Measurements from ENCODE around the gene SNRPD3.
"Not testable (repeated sequence)": the region's sequence is repeated elsewhere in the genome, so short reads cannot be mapped to it uniquely, and the experiment has no call there.

SNRPD3 gene

DNA sequence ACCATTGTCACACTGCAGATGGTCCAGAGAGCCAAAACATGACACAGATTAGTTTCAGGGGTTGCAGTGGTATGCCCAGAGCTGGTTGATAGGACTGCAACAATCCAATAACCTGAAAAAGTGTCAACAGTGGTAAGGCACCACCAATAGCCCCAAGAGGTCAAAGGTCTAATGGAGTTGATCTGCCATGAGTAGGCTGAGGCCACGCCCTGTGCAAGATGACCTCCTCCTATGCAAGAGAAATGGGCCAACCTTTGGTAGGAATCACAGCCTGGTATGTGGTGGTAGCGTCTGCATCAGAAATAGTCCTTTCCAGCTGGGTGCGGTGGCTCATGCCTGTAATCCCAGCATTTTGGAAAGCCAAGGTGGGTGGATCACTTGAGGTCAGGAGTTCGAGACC is 20.5 kb upstream of the SNRPD3 start:
- DNase-seq = no peak

DNA sequence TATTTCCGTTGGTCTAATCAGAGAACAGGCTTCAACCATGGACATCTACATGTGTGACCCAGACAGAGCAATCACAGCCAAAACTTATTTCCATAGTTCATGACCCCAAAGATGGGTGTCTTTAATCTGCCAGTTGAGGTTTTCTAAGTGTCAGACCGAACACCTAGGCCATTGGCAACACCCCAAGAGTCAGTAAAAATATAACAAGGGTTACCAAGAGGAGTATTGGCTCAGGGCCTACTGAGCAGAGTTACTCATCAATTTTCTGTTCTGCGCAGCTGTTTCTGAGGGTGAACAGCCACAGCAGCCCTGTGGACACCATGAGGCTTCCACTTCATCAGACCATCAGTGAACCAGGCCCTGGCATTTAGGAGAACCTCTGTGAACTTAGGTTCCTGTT is 19.7 kb upstream of the SNRPD3 start:
- DNase-seq = no peak

DNA sequence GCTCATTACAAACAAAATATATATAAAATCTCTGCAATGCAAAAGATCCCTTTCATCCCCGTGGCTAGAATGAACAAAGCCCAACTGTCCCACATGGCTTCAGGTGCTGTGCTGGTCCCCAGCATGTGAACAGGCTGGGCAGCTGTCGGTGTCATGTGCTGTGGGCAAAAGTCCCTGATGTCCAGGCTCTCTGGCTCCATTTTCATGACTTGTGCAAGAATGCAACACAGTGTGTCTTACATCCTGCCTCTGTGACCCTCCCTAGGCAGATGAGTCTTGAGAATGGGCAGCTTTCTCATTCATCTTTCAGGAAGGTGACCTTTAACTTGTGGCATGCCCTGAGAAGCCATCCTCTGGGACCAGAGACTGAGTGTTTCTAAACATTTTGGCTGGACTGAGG is 15.3 kb upstream of the SNRPD3 start:
- DNase-seq = no peak

DNA sequence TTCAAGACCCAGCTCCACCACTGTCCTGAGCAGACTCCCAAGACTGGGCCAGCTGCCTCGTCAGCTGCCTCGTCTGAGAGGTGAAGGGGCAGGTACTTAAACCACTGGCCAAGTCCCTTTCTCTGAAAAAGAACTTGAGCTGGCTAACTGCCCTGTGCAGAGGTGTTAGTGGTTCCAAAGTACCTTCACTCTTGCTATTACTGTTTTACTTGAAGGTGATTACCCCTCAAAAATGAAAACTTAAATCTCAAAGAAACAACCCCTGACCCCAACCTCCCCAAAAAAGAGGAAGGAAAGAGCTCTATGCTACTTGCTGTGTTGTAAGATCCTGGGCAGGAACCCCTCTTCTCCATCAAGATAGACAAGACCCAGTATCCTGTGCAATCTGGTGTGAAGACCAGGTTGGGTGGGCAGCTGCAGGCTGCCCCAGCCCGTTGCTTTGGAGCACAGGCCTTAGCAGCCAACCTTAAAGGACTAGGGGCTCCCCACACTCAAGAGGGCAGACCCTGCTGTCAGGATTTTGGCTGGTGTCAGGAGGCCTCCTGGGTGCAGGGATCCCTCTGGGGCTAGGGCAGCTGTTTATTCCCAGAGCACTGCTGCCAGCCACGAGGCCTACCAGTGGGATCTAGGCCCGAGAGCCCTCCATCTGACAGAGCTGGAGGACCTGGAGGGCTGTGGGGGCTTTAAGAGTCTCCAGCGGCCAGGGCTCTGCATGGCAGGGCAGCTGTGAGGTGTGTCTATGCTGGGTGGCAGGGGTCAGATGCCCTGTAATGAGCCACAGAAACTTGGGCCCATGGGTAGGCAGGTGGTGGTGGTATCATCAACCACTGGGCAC is 13.9 kb upstream of the SNRPD3 start:
- no peak for DNase-seq

DNA sequence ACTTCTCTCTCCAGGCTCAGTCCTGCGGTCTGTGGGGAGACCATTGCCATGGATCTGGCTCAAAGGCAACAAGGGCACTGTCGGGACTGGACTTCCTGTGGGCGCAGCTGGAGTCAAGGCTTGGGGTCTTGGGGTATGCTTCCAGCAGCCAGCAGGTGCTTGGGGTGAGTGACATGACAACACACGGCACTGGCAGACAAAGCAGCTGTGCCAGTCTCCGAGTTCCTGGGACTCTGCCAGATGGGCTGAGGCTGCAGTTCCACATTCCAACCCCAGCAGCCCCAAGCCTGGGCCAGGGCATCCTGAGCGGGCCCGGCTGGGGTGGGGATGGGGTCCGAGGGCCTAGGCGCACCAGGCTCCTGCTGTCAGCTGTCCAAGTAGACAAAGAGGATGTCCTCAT is 13.2 kb upstream of the SNRPD3 start:
- no peak for DNase-seq

DNA sequence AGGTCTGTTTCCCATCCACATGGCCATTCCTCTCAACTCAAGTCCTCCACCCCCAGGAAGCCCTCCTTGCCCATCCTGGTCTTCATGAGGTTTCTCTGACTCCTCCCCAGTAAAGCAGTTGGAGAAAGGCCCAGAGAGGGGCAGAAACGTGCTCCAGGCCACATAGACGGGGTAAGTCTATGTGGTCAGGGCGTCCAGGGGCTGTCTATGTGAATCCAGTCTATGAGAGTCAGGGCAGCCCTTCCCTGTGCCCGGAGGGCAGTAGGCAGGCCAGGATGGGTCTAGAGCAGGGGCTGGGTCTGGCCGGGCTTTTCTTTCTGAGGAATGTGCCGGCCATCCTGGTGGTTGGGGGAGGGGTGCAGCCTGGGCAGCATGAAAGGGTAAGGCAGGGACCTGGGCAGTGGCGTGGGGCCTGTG is 12.6 kb upstream of the SNRPD3 start:
- no peak for DNase-seq

DNA sequence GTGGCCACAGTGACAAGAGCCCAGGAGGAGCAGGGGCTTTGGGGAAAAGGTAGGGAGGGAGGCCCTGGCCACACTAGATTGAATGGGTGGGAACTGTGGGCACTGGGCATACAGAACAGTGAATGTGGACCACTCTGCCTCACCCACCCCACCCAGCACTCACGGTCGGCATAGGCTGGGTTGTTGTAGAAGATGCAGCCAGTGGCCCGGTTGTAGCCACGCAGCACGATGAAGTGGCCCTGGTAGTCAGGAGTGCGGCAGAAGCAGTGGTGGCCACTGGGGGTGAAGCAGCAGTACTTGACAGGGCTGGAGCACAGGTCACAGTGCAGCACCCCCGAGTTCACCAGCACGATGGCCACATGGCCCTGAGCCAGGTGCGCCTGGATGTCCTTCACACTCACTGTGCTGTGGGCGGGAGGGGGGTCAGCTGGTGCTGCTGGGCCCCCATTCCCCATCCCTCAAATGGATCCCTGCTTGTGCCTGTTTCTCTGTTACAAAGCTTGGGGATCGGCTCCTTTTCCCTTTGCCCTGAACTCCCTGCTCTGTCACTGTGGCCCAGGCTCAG is 12.0 kb upstream of the SNRPD3 start:
- DNase-seq = no peak

DNA sequence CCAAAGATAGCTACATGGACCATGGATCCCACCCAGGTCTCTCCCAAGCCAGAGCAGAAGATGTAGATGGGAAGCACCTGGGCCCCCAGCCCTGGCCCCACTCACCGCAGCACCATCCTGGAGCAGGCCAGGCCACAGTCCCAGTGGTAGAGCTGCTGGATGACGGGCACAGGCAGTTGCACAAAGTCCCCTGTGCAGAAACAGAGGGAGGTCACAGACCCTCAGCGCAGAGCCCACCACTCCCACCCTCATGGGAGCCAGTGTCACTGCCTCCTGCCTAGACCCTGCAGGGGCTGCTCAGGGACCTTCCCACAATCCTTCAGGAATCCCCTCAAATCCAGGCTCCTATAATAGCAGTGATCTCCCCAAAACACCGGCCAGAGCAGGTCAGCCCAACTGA is 7.0 kb upstream of the SNRPD3 start:
- DNase-seq = no peak

DNA sequence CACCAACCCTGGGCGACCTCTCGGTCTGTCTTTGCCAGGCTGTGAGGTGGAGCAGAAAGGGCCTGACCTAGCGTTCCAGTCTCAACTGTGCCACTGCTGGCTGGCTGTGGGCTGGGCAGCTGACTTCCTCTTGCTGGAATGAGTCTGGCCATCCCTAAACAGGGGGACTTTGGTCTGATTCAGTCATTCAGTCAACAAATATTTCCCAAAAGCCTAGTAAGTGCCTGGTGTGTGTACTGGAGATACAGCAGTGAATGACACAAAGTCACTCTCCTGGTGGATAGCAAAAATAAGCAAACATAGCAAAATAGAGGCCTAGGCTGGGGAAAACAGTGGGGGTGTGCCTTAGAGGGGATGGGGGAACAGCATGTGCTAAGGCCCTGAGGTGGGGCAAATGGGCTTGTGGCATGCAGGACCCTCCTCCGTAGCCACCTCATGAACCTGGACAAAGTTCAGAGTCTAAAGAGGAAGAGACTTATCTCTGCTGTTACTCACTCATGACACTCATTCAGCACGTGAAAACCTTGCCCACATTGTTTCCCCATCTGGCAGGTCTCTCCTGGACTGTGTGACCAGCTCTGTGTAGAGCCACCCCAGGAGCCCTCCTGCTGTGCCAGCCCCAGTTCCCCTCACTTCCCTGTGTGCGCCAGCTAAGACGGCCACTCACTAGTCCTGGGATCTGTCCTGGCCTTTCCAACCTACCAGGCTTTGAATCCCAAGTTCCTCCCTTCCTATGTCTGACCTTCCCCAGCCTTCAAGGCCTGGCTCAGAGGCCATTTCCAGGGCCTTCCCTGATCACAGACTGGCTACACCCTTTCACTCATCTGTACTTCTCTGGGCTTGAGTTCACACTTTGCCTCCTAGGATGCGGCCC is 5.5 kb upstream of the SNRPD3 start:
- DNase-seq = no peak

DNA sequence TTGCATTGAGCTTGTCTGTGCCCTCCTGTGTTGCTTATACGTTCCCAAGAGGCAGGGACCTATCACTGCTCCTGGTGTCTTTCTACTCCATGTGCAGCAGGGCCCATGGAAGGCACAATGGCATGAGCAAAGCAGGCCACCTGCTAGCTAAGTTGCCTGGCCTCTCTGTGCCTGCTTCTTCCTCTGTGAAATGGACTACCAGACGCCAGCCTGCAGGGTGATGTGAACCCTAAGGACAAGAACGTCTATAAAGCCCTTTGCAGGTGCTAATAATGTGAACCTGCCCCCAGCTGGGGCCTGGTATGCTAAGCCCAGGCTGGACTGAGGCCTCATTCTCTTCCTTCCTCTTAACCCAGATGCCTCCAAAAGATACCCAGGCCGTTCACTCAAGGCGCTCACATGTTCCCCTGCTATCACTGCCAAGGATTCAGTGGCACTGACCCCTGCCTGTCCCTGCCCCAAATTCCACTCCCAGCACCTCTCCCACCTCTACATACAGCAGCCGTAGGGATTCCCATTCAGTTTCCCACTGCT is 4.8 kb upstream of the SNRPD3 start:
- no peak for DNase-seq

DNA sequence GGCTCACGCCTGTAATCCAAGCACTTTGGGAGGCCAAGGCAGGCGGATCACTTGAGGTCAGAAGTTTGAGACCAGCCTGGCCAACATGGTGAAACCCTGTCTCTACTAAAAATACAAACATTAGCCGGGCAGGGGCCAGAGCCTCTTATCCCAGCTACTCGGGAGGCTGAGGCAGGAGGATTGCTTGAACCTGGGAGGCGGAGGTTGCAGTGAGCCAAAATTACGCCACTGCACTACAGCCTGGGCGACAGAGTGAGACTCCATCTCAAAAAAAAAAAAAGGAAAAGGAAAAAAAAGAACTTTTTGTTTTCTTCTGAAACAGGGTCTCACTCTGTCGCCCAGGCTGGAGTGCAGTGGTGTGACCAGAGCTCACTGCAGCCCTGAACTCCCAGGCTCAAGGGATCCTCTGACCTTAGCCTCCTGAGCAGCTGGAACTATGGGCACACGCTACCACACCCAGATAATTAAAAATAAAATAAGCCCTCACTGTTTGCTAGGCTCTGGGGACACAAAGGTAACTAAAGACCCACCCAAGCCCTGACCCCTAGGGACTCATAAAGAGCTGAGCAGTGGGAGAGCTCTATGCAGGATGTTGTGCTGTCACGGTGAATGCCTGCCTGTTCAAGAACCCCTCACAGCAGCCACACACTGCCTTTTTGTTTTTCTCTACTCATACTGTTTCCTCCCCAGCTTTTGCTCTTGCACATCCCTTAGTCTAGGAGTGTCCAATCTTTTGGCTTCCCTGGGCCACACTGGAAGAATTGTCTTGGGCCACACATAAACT is 3.1 kb upstream of the SNRPD3 start:
- DNase-seq = not testable (repeated sequence)

DNA sequence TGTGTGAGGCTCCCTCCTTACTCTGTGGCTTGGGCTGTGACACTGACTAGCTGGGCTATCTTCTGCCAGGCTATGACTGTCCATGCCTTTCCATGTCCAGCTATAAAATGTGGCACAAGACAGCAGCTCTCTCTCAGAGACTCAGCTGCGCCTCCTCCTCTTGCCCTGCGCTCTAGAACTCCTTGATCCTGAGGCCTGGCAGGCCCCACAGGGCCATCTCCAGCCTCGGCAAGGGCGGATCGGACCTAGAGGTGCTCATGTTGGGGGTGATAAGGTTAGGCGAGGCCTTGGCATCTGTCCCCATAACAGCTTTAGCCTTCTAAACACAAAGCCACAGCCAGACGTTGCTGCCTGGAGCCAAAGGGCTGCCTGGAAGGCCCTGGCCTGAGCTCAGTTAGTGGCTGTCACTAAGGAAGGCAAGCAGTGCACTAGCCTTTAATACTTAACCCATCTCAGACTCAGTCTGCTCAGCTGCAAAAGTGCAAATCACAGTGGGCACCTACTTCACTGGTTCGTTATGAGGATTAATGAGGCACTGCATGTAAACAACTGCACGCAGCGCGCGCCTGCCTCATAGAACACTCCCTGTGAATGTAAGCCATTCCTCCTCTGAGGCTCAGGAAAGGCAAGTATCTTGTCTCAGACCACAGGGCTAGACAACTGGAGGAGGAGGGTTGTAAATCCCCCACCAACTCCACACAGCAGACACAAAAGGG is 2.0 kb upstream of the SNRPD3 start:
- DNase-seq = no peak

DNA sequence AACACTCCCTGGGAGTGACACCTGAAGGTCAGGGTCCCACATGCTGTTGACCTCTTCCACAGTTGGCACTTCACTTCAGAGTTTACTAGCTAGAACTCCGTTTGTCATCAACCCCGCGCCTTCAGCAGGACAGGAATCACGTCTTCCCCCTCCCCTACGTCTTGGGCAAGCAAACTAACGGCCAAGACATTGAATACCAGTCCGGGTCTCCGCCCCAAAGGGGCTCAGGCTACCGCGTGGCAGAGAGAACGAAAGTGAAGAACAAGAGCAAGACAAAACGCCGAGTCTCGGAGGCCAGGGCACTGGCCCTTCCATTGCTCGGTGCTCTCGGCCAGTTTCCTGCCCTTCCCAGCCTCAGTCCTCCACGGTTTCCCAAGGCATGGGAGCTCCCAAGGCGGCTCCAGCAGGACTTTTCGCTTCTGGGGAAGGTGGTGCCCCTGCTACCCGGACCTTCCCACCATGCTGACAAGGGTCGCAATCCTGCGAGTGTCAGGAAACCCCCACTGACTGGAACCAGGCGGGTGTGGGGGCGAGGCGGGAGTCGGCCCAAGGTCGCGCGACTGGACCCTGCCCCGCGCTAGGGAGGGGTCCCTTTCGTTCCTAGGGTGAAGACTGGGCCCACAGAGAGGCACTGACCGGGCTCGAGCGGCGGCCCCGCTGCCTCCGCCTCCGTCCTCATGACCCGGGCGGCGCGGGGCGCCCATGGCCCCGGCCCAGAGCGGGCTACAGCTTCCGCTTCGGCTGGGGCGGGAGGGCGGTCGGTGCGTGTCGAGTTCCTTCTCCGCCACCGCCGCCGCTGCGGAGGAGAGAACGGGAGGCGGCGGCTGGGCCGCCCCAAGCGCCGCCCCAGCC is 1.3 kb upstream of the SNRPD3 start, which contains the start of gene GUCD1:
Gene GUCD1, minus strand, starts transcription at position 826 of the 852 bp plus-strand sequence. Its CDS starts 147 bp downstream, at position 679.
- no peak for DNase-seq

DNA sequence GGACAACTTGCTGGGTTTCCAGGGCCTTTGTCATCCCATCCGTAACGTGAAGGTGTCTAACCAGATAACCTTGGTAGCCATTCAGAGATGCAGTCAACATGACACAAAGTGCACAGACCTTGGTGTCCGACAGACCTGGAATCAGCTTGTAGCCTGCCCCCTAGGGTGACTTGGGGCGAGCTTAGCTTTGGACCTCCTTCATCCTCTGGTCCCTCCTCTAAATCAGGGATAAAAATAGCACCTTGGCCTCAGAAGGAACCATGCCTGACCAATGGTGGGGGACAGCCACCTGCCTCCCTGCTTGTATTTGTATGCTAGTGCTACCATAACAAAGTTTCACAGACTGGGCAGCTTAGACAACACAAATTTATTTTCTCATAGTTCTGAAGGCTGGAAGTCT is 3.7 kb downstream of the SNRPD3 start:
- no peak for DNase-seq

DNA sequence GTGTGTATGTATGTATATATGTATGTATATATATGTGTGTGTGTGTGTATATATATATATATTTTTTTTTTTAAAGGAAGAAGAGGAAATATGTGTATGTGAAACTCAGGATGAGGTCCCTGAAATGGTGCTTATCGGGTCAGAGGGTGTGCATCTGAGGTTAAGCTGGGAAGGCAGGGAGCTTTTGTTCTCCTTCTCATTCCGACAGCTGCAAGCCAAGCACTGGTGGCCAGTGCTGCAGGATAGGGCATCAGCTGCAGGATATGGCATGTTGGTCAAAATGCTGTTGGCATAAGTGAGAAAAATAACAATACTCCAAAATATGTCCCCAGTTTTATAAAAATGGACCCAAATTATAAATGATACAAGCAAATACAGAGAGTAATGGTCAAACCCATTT is 7.4 kb downstream of the SNRPD3 start:
- no peak for DNase-seq

DNA sequence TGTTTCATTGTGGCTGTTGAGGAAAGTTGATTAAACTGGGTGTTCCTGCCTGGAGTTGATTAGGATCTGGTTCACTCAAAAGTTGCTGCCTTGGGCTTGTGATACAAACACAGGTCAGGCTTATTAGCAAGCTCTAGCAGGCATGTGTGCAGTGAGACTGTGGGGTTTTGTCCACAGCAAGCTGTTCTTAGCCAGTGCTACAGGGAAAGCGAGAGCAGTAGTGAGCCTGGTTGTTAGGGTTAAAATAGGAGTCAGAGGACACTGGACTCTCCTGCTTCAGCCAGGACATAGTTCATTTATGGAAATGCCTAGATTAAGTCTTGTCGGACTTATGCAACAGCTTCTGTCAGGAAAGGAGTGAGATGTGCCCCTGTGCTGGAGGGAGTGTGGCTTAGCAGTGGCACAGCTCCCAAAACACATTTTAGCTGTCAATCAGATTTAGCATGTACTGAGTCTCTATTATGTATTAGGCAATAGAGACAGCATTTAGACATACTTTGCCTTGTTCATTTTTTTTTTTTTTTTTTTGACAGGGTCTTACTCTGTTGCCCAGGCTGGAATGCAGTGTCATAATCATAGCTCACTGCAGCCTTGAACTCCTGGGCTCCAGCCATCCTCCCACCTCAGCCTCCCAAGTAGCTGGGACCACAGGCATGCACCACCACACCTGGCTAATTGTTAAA is 8.7 kb downstream of the SNRPD3 start:
- no peak for DNase-seq

DNA sequence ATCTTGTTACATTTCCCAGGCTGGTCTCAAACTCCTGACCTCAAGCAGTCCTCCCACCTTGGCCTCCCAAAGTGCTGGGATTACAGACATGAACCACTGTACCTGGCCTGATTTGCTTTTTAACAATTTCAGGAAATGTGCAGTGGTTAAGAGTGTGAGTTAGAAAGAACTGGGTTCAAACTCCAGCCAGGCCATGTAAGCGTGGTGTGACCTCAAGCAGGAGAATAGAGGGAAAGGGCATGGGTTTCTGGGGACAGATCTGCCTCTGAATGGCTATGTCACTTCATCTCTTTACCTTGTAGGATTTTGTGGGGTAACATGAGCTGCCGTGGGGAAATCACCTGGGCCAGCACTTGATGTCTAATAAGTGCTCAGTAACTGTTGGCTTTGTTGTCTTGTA is 9.3 kb downstream of the SNRPD3 start:
- no peak for DNase-seq

DNA sequence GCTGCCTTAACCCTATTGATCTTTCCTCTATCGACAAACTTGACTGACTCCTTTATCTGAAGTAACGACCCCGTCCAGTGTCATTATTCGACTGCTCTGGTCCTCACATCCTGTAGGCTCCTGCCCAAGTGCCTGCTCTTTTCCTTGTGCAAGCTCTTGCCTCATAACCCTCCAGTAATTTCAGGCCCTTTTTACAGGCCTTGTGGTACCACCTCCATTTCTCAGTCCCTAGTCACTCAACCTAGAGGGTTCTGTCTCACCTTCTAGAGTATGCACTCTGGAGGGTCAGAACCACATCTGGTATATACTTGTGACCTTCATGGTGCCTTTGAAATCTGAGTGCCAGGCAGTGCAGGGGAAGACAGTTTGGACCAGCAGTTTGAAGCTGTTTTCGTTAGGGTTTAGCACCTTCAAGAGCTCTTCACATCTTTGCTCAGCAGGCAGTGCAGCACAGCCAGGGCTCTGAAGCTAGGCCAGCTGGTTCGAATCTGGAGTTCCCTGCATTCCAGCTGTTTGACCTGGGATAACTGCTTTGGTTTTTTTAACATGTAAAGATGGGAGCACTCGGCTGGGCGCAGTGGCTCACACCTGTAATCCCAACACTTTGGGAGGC is 11.2 kb downstream of the SNRPD3 start:
- peak; percentile 80 for DNase-seq

DNA sequence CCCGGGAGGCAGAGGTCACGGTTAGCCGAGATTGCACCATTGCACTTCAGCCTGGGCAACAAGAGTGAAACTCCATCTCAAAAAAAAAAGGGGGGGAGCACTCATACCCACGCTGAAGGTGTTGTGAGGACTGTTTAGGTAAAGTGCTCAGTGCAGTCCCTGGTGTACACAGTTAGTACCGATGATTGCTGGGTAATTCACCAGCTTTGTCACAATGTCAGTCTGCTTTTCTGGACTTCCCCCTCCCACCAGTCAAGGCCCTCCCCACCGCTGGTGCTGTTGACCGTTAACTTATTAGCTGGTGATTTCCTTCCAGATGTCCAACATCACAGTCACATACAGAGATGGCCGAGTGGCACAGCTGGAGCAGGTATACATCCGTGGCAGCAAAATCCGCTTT is 11.9 kb downstream of the SNRPD3 start:
- no peak for DNase-seq

DNA sequence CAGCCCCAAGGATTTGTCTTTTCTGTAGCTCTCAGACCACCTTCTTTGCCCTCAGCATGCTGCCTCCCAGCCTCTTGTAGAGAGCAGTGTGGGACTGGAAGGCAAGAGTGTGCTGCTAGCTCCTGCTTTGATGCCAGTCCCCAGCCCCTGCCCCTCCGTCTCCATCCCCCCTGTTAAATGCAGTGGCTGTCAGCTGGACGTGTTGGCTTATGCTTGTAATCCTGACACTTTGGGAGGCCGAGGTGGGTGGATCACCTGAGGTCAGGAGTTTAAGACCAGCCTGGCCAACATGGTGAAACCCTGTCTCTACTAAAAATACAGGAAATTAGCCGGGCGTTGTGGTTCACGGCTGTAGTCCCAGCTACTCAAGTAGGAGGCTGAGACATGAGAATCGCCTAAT is 15.5 kb downstream of the SNRPD3 start:
- no peak for DNase-seq
